Measurements from ENCODE around the gene STK24. TPM values are rescaled to one million over a fixed set of nuclear protein-coding genes. Genes with fewer than 3 reads are reported as not detected.

STK24 gene
- total RNA-seq, 4 donors from 2014 or later = 29.7 to 73.5 (median 62.6) TPM

GRCh38 chr13:98489446-98490194, 87.3 kb downstream of the STK24 start:
- TF ChIP-seq POLR2A (IDR thresholded peaks at IDR 0.05) (no peak), CTCF (IDR thresholded peaks at IDR 0.05) (no peak)
- intact Hi-C loops (cut with DNase I; ENCODE audit: low total_unique reads) = no loop called here
- H3K27ac ChIP-seq = no peak overlapping the region
- H3K4me1 ChIP-seq = peaks cover 2 to 7% of the 10 kb centered on the region in 2 donors
- no peaks in the 10 kb centered on the region for H3K27me3 ChIP-seq
- H3K4me3 ChIP-seq = no peak overlapping the region
- DNase-seq = no peak
- no peaks in the 10 kb centered on the region for H3K9me3 ChIP-seq
- no peaks in the 10 kb centered on the region for H3K36me3 ChIP-seq

GRCh38 chr13:98488736-98489135, 88.2 kb downstream of the STK24 start:
- Histone ChIP-seq H3K27me3 (no peaks in the 10 kb centered on the region), H3K27ac (no peak overlapping the region), H3K4me3 (no peak overlapping the region), H3K4me1 (peaks cover 9 to 10% of the 10 kb centered on the region in 2 donors), H3K9me3 (no peaks in the 10 kb centered on the region), H3K36me3 (no peaks in the 10 kb centered on the region)
- no peak for TF ChIP-seq CTCF (IDR thresholded peaks at IDR 0.05)
- TF ChIP-seq POLR2A (IDR thresholded peaks at IDR 0.05) = no peak
- no peak for DNase-seq
- intact Hi-C loops (cut with DNase I; ENCODE audit: low total_unique reads) = no loop called here

- H3K4me3 ChIP-seq = no peak overlapping the region
- H3K4me1 ChIP-seq = peaks cover 15 to 21% of the 10 kb centered on the region in 2 donors
- no peaks in the 10 kb centered on the region for H3K27me3 ChIP-seq
- no peak overlapping the region for H3K27ac ChIP-seq
- H3K9me3 ChIP-seq = no peaks in the 10 kb centered on the region
- intact Hi-C loops (cut with DNase I; ENCODE audit: low total_unique reads) = no loop called here
- TF ChIP-seq POLR2A (IDR thresholded peaks at IDR 0.05) (no peak), CTCF (IDR thresholded peaks at IDR 0.05) (no peak)
- H3K36me3 ChIP-seq = no peaks in the 10 kb centered on the region
- DNase-seq = no peak
Observed at GRCh38 chr13:98487522-98487921, 89.4 kb downstream of the STK24 start.

GRCh38 chr13:98487016-98487415, 89.9 kb downstream of the STK24 start:
- TF ChIP-seq CTCF (IDR thresholded peaks at IDR 0.05) = no peak
- TF ChIP-seq POLR2A (IDR thresholded peaks at IDR 0.05) = no peak
- Histone ChIP-seq H3K27ac (no peak overlapping the region), H3K9me3 (no peaks in the 10 kb centered on the region), H3K27me3 (no peaks in the 10 kb centered on the region), H3K4me3 (no peak overlapping the region), H3K4me1 (peaks cover 20 to 24% of the 10 kb centered on the region in 2 donors), H3K36me3 (no peaks in the 10 kb centered on the region)
- DNase-seq = no peak
- intact Hi-C loops (cut with DNase I; ENCODE audit: low total_unique reads) = no loop called here

- intact Hi-C loops (cut with DNase I; ENCODE audit: low total_unique reads) = no loop called here
- H3K4me3 ChIP-seq = no peak overlapping the region
- H3K27ac ChIP-seq = no peak overlapping the region
- no peak for TF ChIP-seq POLR2A (IDR thresholded peaks at IDR 0.05)
- TF ChIP-seq CTCF (IDR thresholded peaks at IDR 0.05) = no peak
- no peaks in the 10 kb centered on the region for H3K27me3 ChIP-seq
- H3K4me1 ChIP-seq = peaks cover 20 to 24% of the 10 kb centered on the region in 2 donors
- no peak for DNase-seq
- no peaks in the 10 kb centered on the region for H3K36me3 ChIP-seq
- no peaks in the 10 kb centered on the region for H3K9me3 ChIP-seq
Observed at GRCh38 chr13:98486412-98486811, 90.5 kb downstream of the STK24 start.
